Activated CD4-positive, CD25-positive, alpha-beta regulatory T cell (primary cell): ENCODE data around the gene DUS4L.
"Not testable (repeated sequence)": the region's sequence is repeated elsewhere in the genome, so short reads cannot be mapped to it uniquely, and the experiment has no call there.

ENCODE experiments used
- DNase-seq, 4 experiments: peaks; one replicate each; lab custom pipeline; 2025; lab: John Stamatoyannopoulos, UW

The DUS4L gene, protein sequence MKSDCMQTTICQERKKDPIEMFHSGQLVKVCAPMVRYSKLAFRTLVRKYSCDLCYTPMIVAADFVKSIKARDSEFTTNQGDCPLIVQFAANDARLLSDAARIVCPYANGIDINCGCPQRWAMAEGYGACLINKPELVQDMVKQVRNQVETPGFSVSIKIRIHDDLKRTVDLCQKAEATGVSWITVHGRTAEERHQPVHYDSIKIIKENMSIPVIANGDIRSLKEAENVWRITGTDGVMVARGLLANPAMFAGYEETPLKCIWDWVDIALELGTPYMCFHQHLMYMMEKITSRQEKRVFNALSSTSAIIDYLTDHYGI

DNA sequence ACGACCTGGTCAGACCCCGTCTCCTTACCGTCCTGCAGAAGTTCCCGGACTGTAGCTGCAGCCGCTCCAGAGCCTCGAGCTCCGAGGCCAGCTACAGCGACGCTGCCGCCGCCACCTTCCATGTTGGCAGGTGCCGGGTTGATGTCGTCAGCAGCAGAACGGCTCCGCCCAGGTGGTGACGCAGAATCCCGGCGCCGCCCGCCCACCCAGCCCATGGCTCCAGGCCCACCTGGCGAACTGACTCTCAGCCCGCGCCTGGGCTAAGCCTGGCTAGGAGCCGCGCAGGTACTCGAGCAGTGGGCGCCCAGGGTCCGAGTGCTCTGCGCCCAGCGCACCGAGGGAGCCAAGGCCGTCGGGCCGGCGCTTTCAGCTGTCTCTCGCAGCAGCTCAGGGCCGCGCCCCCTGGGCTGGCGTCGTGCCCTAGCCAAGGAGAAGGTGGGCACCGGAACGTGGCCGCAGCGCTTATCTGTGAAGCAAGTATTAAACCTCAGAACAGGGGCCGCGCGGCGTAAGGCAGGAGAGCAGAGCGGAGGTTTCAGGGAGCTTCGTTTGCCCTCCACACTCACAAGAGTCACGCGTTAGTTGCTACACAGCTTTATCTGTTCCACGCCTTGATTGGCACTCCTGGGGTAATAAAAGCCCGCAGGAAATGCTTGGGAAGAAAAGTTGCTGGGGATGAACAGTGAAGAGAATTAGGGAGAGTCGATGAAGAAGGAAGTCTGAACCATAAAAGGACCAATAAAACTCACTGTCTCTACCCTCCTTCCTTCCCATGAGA lies at the start of gene DUS4L, which contains the start of gene COG5:
Gene DUS4L (plus strand): TSS at position 197 of the 778 bp plus-strand sequence. CDS start 3,100 bp downstream, outside the sequence.
Gene COG5 (minus strand): TSS at position 146 of the 778 bp plus-strand sequence. CDS start 24 bp downstream, at position 122.
- peak; percentile 78 to 80 (median 79) for DNase-seq

DNA sequence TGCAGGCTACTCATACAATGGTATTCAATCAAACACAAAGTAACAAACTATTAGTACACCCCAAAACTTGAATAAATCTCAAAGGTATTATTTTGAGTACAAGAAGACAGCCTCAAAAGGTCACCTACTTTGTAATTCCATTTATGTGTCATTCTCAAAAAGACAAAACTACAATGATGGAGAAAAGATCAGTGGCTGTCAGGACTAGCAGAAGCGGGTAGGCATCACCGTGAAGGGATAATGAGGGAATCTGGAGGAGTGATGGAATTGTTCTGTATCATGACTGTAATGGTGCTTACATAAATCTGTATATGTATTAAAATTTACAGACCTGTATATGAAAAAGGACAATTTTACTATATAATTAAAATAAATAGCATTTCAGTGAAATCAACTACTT lies 37.1 kb upstream of the DUS4L start:
- DNase-seq: no peak

DNA sequence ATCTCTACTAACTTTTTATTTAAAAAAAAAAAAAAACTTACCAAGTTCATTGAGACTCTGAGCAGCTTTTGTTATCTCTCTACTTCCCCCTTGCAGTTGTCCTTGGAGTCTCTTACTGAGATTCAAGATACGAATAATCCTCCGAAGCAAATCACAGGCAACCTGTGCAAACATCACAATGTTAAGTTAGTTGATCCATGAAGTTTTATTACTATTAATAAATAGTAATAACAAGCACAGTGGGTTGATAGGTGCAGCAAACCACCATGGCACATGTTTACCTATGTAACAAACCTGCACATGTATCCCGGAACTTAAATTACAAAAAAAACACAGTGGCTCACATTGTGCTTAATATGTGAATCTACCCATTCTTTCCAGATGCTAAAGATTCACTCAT lies 36.6 kb upstream of the DUS4L start:
- DNase-seq: no peak

DNA sequence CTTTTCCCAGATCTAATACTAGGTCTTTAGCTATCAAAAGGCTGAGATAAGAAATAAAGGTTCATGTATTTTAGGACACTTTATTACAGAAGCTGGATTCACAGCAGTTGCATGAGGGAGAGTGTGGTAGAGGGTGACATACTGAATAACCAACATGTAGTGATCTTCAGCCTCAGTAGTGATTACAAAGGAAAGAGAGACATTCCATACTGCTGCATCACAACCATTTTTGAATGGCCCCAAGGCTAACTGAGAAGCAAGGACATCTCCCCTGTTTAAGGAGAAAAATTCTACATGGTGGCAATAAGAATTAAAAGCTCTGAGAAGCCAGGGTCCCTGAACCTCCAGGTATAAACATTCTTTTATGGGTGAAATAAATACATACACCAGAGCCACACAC lies 35.3 kb upstream of the DUS4L start:
- no peak for DNase-seq

DNA sequence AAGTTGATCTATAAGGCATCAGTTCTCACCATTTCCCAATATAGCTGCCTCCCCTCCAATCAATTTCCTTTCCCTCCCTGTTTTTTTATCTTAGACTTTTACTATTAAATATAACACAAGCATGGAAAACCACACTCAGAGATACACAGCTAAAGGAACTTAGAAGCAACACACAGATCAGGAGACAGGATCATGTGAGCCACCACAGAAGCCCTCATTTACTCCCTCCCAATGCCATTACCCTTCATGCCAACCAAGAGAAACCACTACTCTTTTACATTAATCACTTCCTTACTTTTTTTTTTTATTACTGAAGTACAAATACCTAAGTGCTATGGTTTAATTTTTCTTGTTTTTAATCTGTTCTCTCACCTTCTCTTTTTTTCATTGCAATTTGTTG lies 33.0 kb upstream of the DUS4L start:
- DNase-seq: no peak

DNA sequence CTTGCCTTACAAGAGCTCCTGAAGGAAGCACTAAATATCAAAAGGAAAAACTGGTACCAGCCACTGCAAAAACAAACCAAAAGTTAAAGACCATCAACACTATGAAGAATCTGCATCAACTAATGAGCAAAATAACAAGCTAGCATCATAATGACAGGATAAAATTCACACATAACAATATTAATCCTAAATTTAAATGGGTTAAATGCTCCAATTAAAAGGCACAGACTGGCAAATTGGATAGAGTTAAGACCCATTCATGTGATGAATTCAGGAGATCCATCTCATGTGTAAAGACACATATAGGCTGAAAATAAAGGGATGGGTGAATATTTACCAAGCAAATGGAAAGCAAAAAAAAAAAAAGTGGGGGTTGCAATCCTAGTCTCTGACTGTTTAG lies 29.6 kb upstream of the DUS4L start:
- no peak for DNase-seq

DNA sequence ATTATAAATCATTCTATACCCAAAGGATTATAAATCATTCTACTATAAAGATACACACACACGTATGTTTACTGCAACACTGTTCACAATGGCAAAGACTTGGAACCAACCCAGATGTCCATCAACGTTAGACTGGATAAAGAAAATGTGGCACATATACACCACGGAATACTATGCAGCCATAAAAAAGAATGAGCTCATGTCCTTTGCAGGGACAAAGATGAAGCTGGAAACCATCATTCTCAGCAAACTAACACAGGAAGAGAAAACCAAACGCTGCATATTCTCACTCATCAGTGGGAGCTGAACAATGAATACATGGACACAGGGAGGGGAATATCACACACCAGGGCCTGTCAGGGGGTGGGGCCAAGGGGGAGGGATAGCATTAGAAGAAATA lies 26.5 kb upstream of the DUS4L start:
- DNase-seq: not testable (repeated sequence)

DNA sequence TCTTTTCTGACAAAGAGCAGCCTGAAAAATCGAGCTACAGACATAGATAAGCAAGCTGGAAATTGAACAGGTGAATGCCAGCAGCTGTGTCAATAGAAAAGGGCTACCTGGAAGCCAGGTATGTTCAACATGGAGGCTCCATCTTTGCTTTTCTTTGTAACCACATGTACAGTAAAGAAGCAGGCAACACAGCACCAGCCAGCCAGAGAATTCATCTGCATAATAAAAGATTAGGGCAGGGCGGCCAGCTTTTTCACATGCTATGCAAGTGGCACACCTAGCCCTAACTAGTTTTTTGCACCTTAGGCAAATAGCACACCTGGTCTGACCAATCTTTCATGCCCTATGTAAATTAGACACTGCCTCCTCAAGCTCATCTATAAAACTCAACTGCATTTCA lies 25.8 kb upstream of the DUS4L start:
- no peak for DNase-seq

DNA sequence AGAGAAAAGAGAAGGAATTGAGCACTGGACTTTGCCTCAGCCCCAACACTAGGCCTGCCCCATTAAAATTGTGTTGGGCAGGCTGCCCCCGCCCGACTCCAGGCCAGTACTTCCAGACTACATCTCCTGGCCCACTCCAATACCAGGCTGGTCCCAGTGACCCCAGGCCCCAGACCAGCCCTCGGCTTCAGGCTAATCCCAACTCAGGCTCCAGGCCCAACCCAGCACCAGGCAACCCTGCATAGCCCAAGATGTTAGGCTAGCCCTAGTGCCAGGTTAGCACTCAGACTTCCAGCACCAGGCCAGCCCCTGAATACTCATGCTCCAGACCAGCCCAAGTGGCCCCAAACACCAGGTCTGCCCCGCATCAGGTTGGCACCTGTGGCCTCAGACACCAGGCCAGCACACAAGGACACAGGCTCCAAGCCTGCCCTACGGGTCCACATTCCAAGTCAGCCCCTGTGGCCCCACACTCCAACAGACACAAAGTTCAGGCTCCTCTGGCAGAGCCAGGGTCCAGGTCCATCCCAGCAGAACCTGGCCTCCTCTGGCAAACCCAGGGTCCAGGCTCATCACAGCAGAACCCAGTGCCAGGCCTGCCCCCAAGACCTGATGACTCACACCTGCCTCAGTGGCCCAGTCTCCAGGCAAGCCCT lies 20.3 kb upstream of the DUS4L start:
- no peak for DNase-seq

DNA sequence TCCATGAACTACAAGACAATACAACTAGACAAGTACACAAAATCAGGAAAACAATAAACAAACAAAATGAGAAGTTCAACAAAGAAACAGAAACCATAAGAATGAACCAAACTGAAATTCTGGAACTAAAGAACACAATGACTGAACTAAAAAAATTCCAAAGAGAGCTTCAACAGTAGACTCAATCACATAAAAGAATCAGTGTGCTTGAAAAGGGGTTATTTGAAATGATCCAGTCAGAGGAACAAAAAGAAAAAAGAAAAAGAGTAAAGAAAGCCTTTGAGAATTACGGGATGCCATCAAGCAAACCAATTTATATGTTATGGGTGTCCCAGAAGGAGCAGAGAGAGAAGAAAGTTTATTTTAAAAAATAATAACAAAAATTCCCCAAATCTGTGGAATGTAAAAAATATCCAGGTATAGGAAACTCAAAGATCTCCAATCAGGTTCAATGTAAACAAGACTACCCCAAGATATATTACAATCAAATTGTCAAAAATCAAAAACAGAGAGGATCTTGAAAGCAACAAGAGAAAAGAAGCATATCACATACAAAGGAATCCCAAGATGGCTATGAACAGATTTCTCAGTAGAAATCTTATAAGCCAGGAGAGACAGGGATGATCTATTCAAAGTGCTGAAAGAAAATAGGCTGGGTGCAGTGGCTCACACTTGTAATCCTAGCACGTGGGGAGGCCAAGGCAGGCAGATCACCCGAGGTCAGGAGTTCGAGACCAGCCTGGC lies 18.8 kb upstream of the DUS4L start:
- no peak for DNase-seq

DNA sequence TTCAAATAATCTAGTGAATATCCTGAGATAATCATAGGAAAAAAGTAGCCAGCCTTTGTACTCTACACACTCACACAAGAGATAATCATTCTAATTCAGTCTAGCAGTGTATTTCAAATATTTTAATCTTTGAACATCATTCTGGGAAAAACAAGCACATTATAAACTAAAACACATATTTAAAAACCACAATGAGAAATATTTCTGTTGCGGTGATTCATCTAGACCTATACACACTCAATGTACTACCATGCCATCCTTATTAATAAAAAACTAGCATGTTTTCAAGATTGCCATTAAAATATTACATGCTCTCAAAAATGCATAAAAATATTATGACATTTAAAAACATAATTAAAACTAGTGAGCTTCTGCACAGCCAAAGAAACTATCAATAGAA lies 11.8 kb upstream of the DUS4L start:
- DNase-seq: no peak

DNA sequence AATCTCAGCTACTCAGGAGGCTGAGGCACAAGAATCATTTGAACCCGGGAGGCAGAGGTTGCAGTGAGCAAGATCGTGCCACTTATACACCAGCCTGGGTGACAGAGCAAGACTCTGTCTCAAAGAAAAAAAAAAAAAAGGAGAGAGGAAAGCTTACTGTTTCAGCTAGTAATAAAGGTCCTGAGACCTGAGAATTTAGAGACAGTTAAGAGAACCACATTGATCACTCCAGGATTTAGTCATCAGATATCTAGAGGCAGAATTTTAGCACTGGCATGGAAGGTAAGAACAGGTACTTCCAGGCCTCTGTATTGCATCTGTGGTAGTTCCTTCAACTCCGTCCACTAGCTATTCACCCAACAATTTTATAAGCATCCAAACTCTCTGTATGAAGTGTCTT lies 7.9 kb upstream of the DUS4L start:
- DNase-seq: no peak

DNA sequence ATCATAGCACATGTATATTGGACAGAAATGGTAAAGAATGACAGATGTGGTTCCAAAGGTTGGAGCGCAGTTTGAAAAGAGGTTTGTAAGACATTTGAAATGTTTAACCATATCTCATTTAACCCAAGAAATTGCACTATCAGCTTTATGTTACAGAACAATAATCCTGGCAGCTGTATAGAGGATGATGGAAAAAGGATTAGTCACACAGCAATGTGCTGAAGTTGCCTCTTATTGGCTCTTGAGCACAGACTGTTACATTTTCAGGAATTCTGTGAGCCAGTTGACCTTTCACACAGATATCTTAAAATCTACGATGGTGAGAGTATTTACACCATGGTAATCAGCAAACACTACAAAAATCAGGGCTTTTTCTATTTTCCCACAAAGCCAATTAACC lies 3.9 kb upstream of the DUS4L start:
- DNase-seq: no peak

DNA sequence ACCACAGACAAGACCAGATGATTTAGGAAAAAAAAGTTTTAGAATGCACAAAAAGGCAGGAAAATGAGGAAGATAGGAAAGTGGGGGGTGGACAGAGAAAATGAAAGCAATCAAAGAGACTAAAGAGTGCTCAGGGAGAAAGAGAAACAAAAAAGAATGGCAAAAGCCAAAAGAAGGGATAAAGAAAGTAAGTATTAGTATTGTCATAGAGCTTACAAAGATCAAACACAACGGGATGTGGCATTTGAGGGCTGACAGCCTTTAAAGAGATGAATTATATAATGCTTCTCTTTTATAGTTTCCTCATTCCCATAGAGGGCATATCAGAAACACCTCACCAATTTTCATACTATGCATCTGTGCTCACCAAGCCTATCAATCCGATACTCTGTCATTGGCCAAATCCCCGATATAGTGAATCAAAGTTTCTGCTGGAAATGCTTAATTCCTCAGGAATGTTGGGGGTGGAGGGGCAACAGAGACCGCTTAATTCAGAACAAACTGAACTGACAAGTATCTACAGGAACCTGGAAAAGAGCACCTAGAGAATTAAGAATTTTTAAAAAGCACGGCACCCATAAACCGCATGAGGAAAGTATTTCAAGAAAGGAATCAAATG lies 2.8 kb upstream of the DUS4L start:
- DNase-seq: no peak

DNA sequence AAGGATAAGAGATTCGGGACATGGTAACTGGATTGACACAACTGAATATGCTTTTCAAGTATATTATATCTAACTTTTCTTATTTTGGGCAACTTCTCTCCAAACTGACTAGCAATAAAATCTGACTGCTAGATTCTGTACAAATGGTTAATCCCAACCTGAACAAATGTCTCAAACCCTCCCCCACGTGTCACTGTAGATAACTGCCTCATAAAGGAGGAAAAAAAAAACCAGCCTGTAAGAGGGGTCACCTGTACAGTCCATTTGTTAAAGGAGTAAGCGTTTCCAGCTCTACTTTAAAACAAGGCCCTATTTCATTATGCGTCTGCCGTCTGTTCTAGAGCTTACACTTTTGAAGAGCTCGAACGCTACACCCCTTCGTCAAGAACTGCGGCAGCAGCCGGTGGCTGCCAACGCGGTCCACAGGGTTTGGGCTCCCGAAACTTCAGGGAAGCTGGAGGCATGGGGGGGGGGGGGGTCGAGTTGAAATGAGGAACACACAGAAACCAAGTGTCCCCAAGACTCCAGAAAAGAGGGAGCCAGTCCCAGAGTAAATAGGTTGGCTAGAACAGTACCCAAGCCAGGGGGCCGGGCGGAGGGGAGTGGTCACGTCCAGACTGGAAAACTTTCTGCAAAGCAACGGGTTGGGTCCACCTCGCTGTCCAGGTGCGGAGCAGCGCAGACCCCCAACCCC lies 543 bp upstream of the DUS4L start:
- DNase-seq: peak in 2 of 4 experiments; percentile 23 to 52

DNA sequence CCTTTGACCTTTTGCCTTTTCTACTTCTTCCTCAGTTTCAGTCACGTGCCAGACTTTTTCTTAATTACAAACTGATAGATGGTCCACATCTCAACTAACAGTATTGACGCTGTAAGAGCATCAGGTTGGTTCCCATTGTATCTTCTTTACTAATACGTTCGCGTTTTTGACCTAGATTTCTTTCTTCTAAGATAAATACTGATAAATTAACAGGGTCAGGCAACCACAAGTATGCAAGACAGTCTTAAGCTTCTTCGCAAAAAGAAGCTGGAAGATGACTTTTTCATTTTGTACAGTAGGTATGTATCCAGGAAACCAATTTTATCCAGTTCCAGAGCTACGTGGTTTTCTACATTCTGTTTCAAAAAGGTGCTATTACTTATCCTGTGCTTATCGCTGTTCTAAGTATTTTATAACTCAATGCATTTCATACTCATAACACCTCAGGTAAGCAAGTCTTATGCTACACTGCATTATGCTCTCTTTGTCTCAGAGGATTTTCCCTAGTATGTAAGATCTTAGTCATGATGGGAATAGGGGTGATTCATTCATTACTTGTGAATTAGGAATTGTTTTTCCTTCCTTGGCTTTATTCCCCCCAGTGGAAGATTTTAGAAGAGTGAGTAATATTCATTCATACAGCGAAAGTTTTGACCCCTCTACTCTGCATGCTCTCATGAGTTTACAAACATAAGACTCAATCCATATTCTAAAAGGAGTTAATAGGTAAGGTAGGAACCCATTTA lies 955 bp downstream of the DUS4L start:
- DNase-seq: no peak

DNA sequence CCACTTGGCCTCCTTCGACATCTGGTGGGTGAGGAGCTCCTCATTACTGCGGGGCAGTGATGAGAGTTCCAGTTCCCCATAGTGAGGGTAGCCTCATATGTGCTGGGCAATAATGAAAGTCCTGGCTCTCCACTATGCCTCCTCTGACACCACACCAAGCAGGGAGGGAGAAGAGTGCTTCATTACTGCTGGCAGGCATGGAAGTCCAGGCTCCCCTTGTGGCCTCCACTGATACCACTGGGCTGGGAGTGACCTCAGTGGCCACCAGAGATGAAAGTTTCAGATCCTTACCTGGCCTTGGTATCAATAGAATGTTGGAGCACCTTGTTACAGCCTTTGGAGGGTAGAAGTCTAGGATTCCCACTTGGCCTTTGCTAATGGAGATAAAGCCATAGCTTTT lies 6.5 kb downstream of the DUS4L start:
- no peak for DNase-seq

DNA sequence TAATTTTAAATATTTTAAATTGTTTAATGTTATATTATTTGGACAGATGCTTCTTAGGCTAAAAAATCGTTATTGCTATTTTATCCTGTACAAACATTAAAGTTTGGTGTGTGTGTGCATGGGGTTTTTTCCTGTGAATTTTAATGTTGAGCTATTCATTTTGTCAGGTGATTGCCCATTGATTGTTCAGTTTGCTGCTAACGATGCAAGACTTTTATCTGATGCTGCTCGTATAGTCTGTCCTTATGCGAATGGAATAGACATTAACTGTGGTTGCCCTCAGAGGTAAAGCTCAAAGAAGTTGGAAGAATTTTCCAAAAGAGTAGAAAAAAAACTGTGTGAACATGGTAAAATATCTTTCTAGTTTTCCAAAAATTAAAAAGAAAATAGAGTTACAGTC lies 9.8 kb downstream of the DUS4L start:
- DNase-seq: no peak

DNA sequence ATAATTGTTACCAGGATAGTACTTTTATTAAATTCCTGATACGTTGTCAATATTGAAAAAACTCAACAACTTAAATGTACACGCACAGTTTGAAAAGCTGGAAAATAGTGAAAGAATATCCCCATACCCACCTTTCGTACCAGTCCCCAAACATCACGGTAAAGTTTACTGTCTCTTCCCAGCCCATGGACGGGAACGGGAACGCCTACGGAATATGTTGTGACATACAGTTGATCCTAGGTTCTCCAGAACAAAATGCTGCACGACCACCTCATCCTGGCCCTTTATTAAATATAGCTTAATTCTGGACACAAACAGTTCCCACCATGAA lies 15.7 kb downstream of the DUS4L start:
- no peak for DNase-seq

DNA sequence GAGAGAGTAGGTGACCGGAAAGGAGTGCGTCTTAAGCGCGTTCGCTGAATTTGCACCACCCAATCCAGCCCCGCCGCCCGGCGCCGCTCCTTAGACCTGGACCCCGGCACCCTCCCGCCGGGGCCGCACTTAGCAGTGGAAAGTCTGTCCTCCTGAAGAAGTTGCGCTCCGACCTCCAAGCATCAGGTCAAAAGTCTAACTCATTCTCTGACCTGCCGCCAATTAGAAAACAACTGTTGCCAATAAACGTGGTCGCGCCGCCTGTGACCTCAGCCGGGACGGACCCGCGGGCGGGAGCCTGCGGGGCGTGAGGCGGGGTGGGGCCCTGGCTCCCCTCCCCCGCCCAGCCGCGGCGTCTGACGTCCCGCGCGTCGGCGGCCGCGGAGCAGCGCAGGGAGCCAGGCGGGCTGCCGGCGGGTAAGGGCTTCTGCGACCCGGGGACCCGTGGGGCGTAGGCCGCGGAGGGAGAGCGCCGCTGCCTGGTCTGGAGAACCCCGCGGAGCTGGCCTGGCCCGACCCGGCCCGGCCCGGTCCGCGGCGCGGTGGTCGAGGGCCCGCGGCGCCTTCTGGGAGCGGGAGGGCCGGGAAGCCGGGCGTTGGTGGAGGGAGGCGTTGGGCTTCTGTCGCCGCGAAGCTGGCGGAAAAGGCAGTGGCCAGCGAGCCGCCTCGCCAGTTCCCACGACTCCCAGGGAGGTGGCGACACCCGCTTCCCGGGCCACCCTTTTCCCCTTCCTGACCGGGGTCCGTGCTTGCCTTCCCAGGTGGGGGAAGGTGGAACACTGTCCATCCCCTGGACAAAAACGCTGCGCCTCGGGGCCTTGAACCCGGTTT lies 16.3 kb downstream of the DUS4L start, which contains the start of gene BCAP29:
Gene BCAP29 (plus strand): TSS at position 362 of the 831 bp plus-strand sequence. CDS start 527 bp downstream, outside the sequence.
- peak; percentile 32 to 55 (median 42) for DNase-seq
